NCI-H2171 treated with DMSO at 0.1 percent for 48 hours (cell line): ENCODE results near the gene EPOP.

Experiments used
- DNase-seq: peaks from one replicate; lab custom pipeline; 2025; lab: John Stamatoyannopoulos, UW

Gene EPOP

GRCh38 chr17:38674749-38675615 is at the start of gene EPOP:
TSS of gene EPOP (minus strand) at chr17:38674957. CDS start at chr17:38674495, 462 bp downstream.
- peak; percentile 85 for DNase-seq

GRCh38 chr17:38721802-38722201 is 47.0 kb upstream of the EPOP start:
- no peak for DNase-seq

- DNase-seq: no peak
Observed at GRCh38 chr17:38720941-38721340, 46.2 kb upstream of the EPOP start.

GRCh38 chr17:38719943-38720641 is 45.3 kb upstream of the EPOP start:
- no peak for DNase-seq

- DNase-seq: no peak
Observed at GRCh38 chr17:38719289-38719942, 44.7 kb upstream of the EPOP start.

GRCh38 chr17:38717139-38717745 is 42.5 kb upstream of the EPOP start:
- peak; percentile 36 for DNase-seq

- no peak for DNase-seq
Observed at GRCh38 chr17:38716368-38717005, 41.7 kb upstream of the EPOP start.

GRCh38 chr17:38715216-38715943 is 40.6 kb upstream of the EPOP start:
- no peak for DNase-seq

- peak; percentile 72 for DNase-seq
Observed at GRCh38 chr17:38713456-38714075, 38.8 kb upstream of the EPOP start.

- DNase-seq: no peak
Observed at GRCh38 chr17:38712593-38712992, 37.8 kb upstream of the EPOP start.

GRCh38 chr17:38711792-38712571 is 37.2 kb upstream of the EPOP start:
- DNase-seq: no peak

- DNase-seq: no peak
Observed at GRCh38 chr17:38710985-38711384, 36.2 kb upstream of the EPOP start.

- DNase-seq: no peak
Observed at GRCh38 chr17:38710604-38710962, 35.8 kb upstream of the EPOP start.

GRCh38 chr17:38709864-38710603 is 35.3 kb upstream of the EPOP start:
- peak; percentile 73 for DNase-seq

GRCh38 chr17:38709104-38709820 is 34.5 kb upstream of the EPOP start:
- no peak for DNase-seq

- DNase-seq: no peak
Observed at GRCh38 chr17:38707678-38708351, 33.1 kb upstream of the EPOP start.

GRCh38 chr17:38706505-38707216 is 31.9 kb upstream of the EPOP start:
- DNase-seq: no peak
